PC-9 (cell line): ENCODE measurements around the gene PTPRG. TPM values are rescaled to one million over a fixed set of nuclear protein-coding genes. Genes with fewer than 3 reads are reported as not detected.

Experiments used
- BruUV-seq: library from RNA; stranded (reverse); fragments of 400-500 nt; replicated peaks from 2 replicates; lab custom pipeline; 2021; lab: Mats Ljungman, UMichigan
- CTCF ChIA-PET: fragments of 300-600 bp; sonication (Branson Sonifier 250); formaldehyde crosslinking; loops from one replicate; lab custom pipeline; 2022; ENCODE audit warnings: antibody characterized with exemption; lab: Charles Lee
- POLR2A ChIA-PET: fragments of 300-600 bp; sonication (Branson Sonifier 250); formaldehyde crosslinking; loops from one replicate; lab custom pipeline; 2022; ENCODE audit warnings: antibody characterized with exemption; ENCODE audit not compliant: unreplicated experiment; lab: Charles Lee
- DNase-seq, 2 experiments: peaks; one replicate each; pipeline versions ENCODE4 v3.0.0 to v3.0.0-alpha.2; 2015 to 2022; ENCODE audit warnings: mixed read lengths in 1 of 2
- H2AFZ ChIP-seq: fragments of 200-600 bp; sonication (generic); 2 replicates; pipeline ENCODE4 v1.8.1; 2017; ENCODE audit warnings: antibody characterized with exemption
- H3F3A ChIP-seq: fragments of 200-600 bp; sonication (generic); 2 replicates; pipeline ENCODE4 v1.8.1; 2017; ENCODE audit warnings: antibody characterized with exemption, mild to moderate bottlenecking, low read depth; ENCODE audit not compliant: insufficient read depth
- H3K27ac ChIP-seq: fragments of 200-600 bp; sonication (generic); 2 replicates; pipeline ENCODE4 v1.6.1; 2016; ENCODE audit warnings: mixed run types
- H3K27me3 ChIP-seq: fragments of 200-600 bp; sonication (generic); 2 replicates; pipeline ENCODE4 v1.6.1; 2016; ENCODE audit warnings: low read depth, mixed run types; ENCODE audit not compliant: insufficient read depth
- H3K36me3 ChIP-seq: fragments of 200-600 bp; sonication (generic); 2 replicates; pipeline ENCODE4 v1.6.1; 2016; ENCODE audit warnings: low read depth, mixed run types
- H3K4me1 ChIP-seq: fragments of 200-600 bp; sonication (generic); replicated peaks from 2 replicates; pipeline ENCODE4 v1.6.1; 2016; ENCODE audit warnings: mixed run types; ENCODE audit not compliant: insufficient read depth
- H3K4me2 ChIP-seq: fragments of 200-600 bp; sonication (generic); 2 replicates; pipeline ENCODE4 v1.6.1; 2017; ENCODE audit warnings: mixed run types
- H3K4me3 ChIP-seq: fragments of 200-600 bp; sonication (generic); 2 replicates; pipeline ENCODE4 v1.6.1; 2016; ENCODE audit warnings: mixed run types
- H3K79me2 ChIP-seq: fragments of 200-600 bp; sonication (generic); 2 replicates; pipeline ENCODE4 v1.6.1; 2017; ENCODE audit warnings: low read depth, mixed run types
- H3K9me2 ChIP-seq: fragments of 200-600 bp; sonication (generic); 2 replicates; pipeline ENCODE4 v1.8.1; 2017; ENCODE audit warnings: mild to moderate bottlenecking; ENCODE audit not compliant: insufficient read depth
- H3K9me3 ChIP-seq: fragments of 200-600 bp; sonication (generic); 2 replicates; pipeline ENCODE4 v1.8.1; 2016; ENCODE audit warnings: low read depth; ENCODE audit not compliant: insufficient read depth
- H4K20me1 ChIP-seq: fragments of 200-600 bp; sonication (generic); 2 replicates; pipeline ENCODE4 v1.8.1; 2017; ENCODE audit not compliant: insufficient read depth
- EZH2 ChIP-seq: fragments of 200-600 bp; sonication (generic); IDR thresholded peaks from 2 replicates; pipeline ENCODE4 v1.8.0; 2017; ENCODE audit warnings: antibody characterized with exemption, low read depth
- intact Hi-C: fragments of 100-400 bp; cut with micrococcal nuclease; formaldehyde crosslinking; loops from one replicate; pipeline ENCODE4 v1.10.0; 2022; ENCODE audit not compliant: unreplicated experiment
- total RNA-seq: library from RNA; stranded (reverse); gene quantifications from 2 replicates; pipeline ENCODE4 v1.2.3, GENCODE V29; 2021
- TF ChIP-seq, protein P1 (sequence below): fragments of 200-600 bp; sonication (generic); conservative IDR thresholded peaks from 2 replicates; pipeline ENCODE4 v1.6.1; 2017; ENCODE audit warnings: mixed run types, antibody characterized with exemption, mild to moderate bottlenecking, moderate library complexity

The PTPRG gene
- total RNA-seq, 1 experiment from 2014 or later, result 32.9 TPM

DNA sequence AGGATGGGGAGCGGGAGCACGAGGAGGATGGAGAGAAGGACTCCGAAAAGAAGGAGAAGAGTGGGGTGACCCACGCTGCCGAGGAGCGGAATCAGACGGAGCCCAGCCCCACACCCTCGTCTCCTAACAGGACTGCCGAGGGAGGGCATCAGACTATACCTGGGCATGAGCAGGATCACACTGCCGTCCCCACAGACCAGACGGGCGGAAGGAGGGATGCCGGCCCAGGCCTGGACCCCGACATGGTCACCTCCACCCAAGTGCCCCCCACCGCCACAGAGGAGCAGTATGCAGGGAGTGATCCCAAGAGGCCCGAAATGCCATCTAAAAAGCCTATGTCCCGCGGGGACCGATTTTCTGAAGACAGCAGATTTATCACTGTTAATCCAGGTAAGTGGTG lies 642.2 kb downstream of the PTPRG start:
- H3K4me2 ChIP-seq, result no peak overlapping the region
- ChIA-PET POLR2A (no interaction called here), CTCF (no interaction called here)
- no peaks in the 10 kb centered on the region for H3K9me3 ChIP-seq
- no peak overlapping the region for H2AFZ ChIP-seq
- no peak overlapping the region for H3K4me3 ChIP-seq
- H3F3A ChIP-seq, result no peaks in the 10 kb centered on the region
- TF ChIP-seq, protein P1, sequence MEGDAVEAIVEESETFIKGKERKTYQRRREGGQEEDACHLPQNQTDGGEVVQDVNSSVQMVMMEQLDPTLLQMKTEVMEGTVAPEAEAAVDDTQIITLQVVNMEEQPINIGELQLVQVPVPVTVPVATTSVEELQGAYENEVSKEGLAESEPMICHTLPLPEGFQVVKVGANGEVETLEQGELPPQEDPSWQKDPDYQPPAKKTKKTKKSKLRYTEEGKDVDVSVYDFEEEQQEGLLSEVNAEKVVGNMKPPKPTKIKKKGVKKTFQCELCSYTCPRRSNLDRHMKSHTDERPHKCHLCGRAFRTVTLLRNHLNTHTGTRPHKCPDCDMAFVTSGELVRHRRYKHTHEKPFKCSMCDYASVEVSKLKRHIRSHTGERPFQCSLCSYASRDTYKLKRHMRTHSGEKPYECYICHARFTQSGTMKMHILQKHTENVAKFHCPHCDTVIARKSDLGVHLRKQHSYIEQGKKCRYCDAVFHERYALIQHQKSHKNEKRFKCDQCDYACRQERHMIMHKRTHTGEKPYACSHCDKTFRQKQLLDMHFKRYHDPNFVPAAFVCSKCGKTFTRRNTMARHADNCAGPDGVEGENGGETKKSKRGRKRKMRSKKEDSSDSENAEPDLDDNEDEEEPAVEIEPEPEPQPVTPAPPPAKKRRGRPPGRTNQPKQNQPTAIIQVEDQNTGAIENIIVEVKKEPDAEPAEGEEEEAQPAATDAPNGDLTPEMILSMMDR, result no peak
- no peak for TF ChIP-seq EZH2
- no peak overlapping the region for H3K27ac ChIP-seq
- intact Hi-C loops, result loop anchor here (5.0 kb wide), 2 partner anchors 354 to 1024 kb away; no protein-coding TSS in a partner anchor
- no peaks in the 10 kb centered on the region for H3K79me2 ChIP-seq
- H3K9me2 ChIP-seq, result no peaks in the 10 kb centered on the region
- no peaks in the 10 kb centered on the region for H4K20me1 ChIP-seq
- H3K27me3 ChIP-seq, result no peaks in the 10 kb centered on the region
- H3K4me1 ChIP-seq, result no peaks in the 10 kb centered on the region
- DNase-seq, result no peak
- no TSS peak for BruUV-seq
- no peaks in the 10 kb centered on the region for H3K36me3 ChIP-seq

DNA sequence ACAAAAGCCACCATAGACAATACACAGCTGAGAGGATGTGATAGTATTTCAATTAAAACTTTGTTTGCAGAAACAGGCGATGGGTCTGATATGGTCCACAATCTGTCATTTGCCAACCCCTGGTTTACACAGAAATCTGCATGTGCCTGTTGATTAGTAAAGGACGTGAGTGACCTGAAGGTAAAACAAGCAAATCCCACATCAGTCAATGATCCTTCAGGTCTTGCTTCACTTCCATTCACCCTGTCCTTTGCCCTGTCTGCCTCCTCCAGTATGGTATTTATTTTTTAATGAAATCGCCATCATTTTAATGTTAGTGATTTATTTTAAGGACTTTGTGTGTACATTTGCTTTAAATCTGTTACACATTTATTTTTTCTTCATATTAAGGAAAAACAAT lies 645.8 kb downstream of the PTPRG start:
- Histone ChIP-seq H3K9me2 (no peaks in the 10 kb centered on the region), H3K4me2 (no peak overlapping the region), H3K79me2 (no peaks in the 10 kb centered on the region), H2AFZ (no peak overlapping the region), H3K27ac (no peak overlapping the region), H3K36me3 (no peaks in the 10 kb centered on the region), H3K9me3 (no peaks in the 10 kb centered on the region), H3K4me1 (no peaks in the 10 kb centered on the region), H3K4me3 (no peak overlapping the region), H4K20me1 (no peaks in the 10 kb centered on the region), H3F3A (no peaks in the 10 kb centered on the region), H3K27me3 (no peaks in the 10 kb centered on the region)
- no peak for TF ChIP-seq EZH2
- TF ChIP-seq, protein P1, result no peak
- ChIA-PET POLR2A (no interaction called here), CTCF (no interaction called here)
- BruUV-seq, result no TSS peak
- no peak for DNase-seq
- intact Hi-C loops, result no loop called here

DNA sequence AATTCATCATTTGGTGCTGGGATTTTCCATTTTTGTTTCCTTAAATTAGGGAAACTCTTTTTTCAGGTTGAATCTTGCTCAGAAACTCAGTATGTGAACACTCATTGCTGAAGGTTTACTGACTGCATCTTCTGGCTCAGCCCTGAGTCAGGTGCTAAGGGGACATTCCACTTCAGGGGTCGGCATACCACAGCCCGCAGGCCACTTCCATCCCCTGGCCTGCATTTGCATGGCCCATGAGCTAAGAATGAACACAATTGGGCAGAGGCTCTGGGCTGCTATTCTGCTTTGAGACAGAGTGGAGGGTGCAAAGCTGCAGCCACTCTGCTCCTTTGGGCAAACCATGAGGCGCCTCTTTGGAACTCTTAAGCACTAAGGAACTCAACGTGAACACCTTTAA lies 647.0 kb downstream of the PTPRG start:
- TF ChIP-seq, protein P1, result no peak
- no peak for TF ChIP-seq EZH2
- Histone ChIP-seq H3K36me3 (no peaks in the 10 kb centered on the region), H3K4me3 (no peak overlapping the region), H3K27ac (no peak overlapping the region), H3K4me2 (no peak overlapping the region), H4K20me1 (no peaks in the 10 kb centered on the region), H3K9me2 (no peaks in the 10 kb centered on the region), H3K79me2 (no peaks in the 10 kb centered on the region), H3K9me3 (no peaks in the 10 kb centered on the region), H3F3A (no peaks in the 10 kb centered on the region), H2AFZ (no peak overlapping the region), H3K27me3 (no peaks in the 10 kb centered on the region), H3K4me1 (no peaks in the 10 kb centered on the region)
- CTCF ChIA-PET, result no interaction called here
- DNase-seq, result no peak
- POLR2A ChIA-PET, result no interaction called here
- no TSS peak for BruUV-seq
- intact Hi-C loops, result no loop called here
